Endothelial cell (in vitro differentiated cells): ENCODE measurements around the gene CD79A. TPM values are rescaled to one million over a fixed set of nuclear protein-coding genes. Genes with fewer than 3 reads are reported as not detected.
A peak's percentile ranks its signal among the peaks of the same experiment; 100 is the strongest.
"Not testable (repeated sequence)": the region's sequence is repeated elsewhere in the genome, so short reads cannot be mapped to it uniquely, and the experiment has no call there.

Experiments
- DNase-seq: peaks from one replicate; pipeline ENCODE4 v3.0.0; 2021; ENCODE audit warnings: low spot score
- H3K27ac Mint-ChIP-seq: one replicate; pipeline ENCODE4 v1.8.0; 2021; ENCODE audit warnings: mixed read lengths, inconsistent platforms; ENCODE audit not compliant: unreplicated experiment
- H3K27me3 Mint-ChIP-seq: one replicate; pipeline ENCODE4 v1.8.0; 2021; ENCODE audit warnings: mild to moderate bottlenecking, moderate library complexity, mixed read lengths, inconsistent platforms; ENCODE audit not compliant: unreplicated experiment
- H3K36me3 Mint-ChIP-seq: one replicate; pipeline ENCODE4 v1.8.0; 2021; ENCODE audit warnings: mild to moderate bottlenecking, low read depth, mixed read lengths, inconsistent platforms; ENCODE audit not compliant: unreplicated experiment
- H3K4me1 Mint-ChIP-seq: one replicate; pipeline ENCODE4 v1.8.0; 2021; ENCODE audit warnings: mild to moderate bottlenecking, mixed read lengths, inconsistent platforms; ENCODE audit not compliant: unreplicated experiment
- H3K4me3 Mint-ChIP-seq: one replicate; pipeline ENCODE4 v1.8.0; 2021; ENCODE audit warnings: mild to moderate bottlenecking, mixed read lengths, inconsistent platforms; ENCODE audit not compliant: unreplicated experiment
- H3K9me3 Mint-ChIP-seq: one replicate; pipeline ENCODE4 v1.8.0; 2021; ENCODE audit warnings: mixed read lengths, inconsistent platforms; ENCODE audit not compliant: unreplicated experiment
- total RNA-seq: library from RNA; stranded (reverse); fragmentation: NEBNext Ultra II Directional; extraction: Animal tissue kit (Norgen Biotek cat#: 25700); gene quantifications from one replicate; pipeline ENCODE4 v1.2.1, GENCODE V29; 2021; ENCODE audit not compliant: unreplicated experiment
- TF ChIP-seq, protein P1 (sequence below): fragments of 200-600 bp; sonication (generic); IDR thresholded peaks from one replicate; pipeline ENCODE4 v1.5.0; 2021; ENCODE audit warnings: antibody characterized with exemption; ENCODE audit not compliant: unreplicated experiment

The CD79A gene
- total RNA-seq, 1 donor from 2014 or later: 1.1 TPM

DNA sequence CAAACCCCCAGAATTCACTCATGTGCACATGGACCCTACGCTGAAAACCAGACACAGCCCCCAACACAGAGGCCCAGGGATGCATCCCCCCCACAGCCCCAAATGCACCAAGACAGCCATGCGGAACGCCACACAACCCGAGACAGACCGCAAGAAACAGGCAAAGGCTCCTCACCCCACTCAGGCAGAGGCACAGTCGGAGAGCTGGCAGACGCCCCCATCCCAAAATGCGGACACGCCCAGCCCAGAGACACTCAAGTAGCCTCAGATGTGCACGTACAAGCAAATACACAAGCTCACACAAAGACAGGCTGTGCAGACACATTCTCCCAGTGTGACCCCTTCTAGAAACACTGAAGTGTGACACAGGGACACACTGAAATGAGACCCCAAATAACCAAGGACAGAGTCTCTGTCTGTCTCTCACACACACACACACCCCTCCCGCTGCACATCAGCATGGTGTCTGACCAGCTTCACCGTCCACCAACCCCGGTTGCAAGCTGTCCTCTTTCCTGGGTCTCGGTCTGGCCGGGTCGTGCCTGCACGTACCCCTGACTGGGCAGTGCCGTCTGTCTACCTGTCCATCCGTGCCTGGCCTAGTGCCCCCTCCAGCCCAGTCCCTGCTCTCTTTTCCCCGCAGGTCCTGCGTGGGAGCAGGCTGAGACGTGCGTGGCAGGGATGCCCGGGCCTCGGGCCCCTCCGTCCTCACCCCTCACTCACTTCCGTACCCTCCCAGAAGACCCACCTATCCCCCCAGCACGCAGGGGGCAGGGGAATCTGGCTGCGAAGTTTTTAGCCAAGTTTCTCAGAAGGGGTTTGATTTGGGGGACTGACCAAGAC lies 35.0 kb downstream of the CD79A start:
- H3K27me3 Mint-ChIP-seq: peaks cover 31% of the 10 kb centered on the region
- TF ChIP-seq, protein P1, sequence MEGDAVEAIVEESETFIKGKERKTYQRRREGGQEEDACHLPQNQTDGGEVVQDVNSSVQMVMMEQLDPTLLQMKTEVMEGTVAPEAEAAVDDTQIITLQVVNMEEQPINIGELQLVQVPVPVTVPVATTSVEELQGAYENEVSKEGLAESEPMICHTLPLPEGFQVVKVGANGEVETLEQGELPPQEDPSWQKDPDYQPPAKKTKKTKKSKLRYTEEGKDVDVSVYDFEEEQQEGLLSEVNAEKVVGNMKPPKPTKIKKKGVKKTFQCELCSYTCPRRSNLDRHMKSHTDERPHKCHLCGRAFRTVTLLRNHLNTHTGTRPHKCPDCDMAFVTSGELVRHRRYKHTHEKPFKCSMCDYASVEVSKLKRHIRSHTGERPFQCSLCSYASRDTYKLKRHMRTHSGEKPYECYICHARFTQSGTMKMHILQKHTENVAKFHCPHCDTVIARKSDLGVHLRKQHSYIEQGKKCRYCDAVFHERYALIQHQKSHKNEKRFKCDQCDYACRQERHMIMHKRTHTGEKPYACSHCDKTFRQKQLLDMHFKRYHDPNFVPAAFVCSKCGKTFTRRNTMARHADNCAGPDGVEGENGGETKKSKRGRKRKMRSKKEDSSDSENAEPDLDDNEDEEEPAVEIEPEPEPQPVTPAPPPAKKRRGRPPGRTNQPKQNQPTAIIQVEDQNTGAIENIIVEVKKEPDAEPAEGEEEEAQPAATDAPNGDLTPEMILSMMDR: no peak
- no peak for DNase-seq
- no peaks in the 10 kb centered on the region for H3K9me3 Mint-ChIP-seq
- peak overlapping the region; percentile 40 for H3K27ac Mint-ChIP-seq
- H3K4me3 Mint-ChIP-seq: peak overlapping the region; percentile 66
- peaks cover 18% of the 10 kb centered on the region for H3K4me1 Mint-ChIP-seq
- peaks cover 16% of the 10 kb centered on the region for H3K36me3 Mint-ChIP-seq

DNA sequence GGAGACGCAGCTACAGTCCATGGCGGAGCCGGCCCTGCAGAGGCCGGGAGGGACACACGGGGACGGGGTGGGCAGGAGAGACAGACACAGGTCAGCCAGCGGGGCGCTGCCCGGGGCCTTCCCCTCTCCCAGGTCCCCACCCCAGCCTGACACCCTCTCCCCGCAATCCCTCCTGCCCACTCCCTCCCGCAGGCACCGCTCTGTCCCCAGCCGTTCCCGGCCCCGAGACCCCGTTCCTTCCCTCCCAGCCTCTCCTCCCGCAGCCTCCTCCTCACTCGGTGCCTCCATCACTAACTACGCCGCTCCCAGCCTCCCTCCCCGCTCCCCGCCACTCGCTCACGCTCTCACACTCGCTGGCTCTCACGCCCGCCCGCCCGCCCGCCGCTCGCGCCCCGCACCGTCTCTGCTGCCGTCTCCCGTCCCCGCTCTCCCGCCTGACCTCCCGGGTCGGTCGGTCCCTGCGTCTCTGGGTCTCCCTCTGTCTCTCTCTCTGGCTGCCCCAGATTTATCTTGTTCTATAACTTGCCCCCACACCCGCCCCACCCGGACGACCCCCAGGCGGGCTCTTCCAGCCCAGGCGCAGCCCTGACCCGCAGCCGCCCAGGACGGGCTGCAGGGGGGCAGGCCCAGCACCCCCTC lies 35.9 kb downstream of the CD79A start:
- Mint-ChIP-seq H3K36me3 (peaks cover 16% of the 10 kb centered on the region), H3K27me3 (peaks cover 31% of the 10 kb centered on the region), H3K4me1 (peaks cover 18% of the 10 kb centered on the region), H3K4me3 (no peak overlapping the region), H3K9me3 (no peaks in the 10 kb centered on the region), H3K27ac (no peak overlapping the region)
- no peak for DNase-seq
- TF ChIP-seq, protein P1: no peak

DNA sequence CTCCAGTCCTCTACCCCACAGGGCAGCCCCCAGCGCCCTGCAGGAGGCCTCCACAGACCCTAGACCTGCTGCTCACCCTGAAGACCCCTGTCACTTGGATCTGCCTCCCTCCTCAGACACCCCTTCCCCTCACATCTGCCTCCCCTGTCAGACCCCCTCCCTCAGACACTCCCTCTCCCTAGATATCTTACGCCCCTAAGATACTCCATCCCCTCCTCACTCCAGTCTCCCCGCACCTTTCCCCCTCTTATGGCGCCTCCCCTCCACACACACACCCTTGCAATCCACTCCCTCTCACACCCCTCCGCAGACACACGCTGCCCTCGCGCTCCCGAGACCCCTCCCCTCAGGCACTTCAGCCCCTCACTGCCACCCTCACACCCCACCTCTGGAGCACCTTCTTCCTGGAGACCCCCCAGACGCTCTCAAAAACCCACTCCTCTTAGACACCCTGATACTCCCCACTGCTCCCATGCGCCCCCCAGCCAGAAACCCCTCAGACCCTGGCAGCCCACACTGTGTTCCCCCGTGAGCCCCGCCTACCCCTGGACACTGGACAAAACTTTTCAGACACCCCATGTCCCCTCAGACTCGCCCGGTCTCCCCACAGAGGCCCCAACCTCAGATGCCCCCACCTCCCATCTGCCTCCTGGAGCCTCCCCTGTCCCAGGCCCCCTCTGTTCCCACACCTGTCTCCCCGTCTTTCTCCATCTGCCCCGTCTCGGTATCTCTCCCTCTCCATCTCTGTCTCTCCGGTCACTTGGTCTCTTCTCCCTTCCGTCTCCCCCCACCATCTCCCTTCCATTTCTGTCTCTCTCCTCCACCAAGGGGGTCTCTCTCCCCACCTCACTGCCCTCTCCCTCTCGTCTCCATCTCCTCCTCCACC lies 36.7 kb downstream of the CD79A start:
- TF ChIP-seq, protein P1: no peak
- H3K4me1 Mint-ChIP-seq: peaks cover 18% of the 10 kb centered on the region
- no peaks in the 10 kb centered on the region for H3K9me3 Mint-ChIP-seq
- peaks cover 16% of the 10 kb centered on the region for H3K36me3 Mint-ChIP-seq
- H3K27me3 Mint-ChIP-seq: peaks cover 31% of the 10 kb centered on the region
- no peak for DNase-seq
- no peak overlapping the region for H3K27ac Mint-ChIP-seq
- no peak overlapping the region for H3K4me3 Mint-ChIP-seq

DNA sequence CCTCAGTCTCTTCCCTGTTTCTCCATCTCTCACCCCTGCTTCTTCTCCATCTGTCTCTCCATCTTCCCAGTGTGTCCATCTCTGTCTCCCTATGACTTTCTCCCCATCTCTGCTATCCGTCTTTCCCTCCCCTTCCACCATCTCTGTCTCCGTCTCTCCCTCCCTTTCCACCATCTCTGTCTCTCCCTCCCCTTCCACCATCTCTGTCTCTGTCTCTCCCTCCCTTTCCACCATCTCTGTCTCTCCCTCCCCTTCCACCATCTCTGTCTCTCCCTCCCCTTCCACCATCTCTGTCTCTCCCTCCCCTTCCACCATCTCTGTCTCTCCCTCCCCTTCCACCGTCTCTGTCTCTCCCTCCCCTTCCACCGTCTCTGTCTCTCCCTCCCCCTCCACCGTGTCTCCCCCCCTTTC lies 37.4 kb downstream of the CD79A start:
- H3K4me3 Mint-ChIP-seq: not testable (repeated sequence)

DNA sequence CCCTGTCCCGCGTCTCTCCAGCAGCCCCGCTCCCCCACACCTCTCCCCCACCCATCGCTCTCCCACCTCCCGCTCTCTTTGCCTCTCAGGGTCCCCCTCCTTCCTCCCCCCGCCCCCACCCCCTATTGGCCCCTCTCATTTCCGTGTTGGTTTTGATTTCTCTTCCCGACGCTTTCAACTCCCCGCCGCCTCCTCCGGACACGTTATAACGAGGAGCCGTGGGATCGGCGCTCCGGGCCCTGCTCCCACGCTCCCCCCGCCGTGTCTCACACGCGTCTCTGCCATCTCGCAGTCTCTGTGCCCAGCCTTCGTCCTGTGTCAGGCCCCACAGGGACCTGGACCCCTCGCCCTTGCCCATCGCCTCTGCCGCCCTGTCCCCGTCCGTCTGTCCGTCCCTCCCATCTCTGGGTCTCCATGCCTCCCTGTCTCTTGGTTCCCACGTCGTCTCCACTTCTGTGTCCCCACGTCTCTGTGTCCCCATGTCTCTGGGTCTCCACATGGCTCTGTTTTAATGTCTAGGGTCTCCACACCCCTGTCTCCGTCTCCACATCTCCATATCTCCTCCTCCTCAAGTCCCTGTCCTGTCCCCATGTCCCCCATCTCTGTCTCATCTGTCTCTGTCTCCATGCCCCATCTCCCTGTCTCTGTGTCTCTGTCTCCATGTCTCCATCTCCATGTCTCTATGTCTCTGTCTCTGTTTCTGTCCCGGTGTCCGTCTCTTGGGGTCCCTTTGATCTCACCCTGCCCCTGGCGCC lies 38.1 kb downstream of the CD79A start:
- Mint-ChIP-seq H3K9me3 (no peaks in the 10 kb centered on the region), H3K27me3 (peaks cover 31% of the 10 kb centered on the region), H3K36me3 (peaks cover 15% of the 10 kb centered on the region), H3K4me1 (peaks cover 18% of the 10 kb centered on the region), H3K4me3 (no peak overlapping the region), H3K27ac (no peak overlapping the region)
- no peak for DNase-seq
- TF ChIP-seq, protein P1: no peak

More for the DNA sequence above, 37.4 kb downstream of the CD79A start:
- H3K27me3 Mint-ChIP-seq: peaks cover 31% of the 10 kb centered on the region
- not testable (repeated sequence) for H3K27ac Mint-ChIP-seq, H3K9me3 Mint-ChIP-seq, DNase-seq
- H3K36me3 Mint-ChIP-seq: peaks cover 16% of the 10 kb centered on the region
- H3K4me1 Mint-ChIP-seq: peaks cover 18% of the 10 kb centered on the region
